HG03064 (cell line): Measurements from ENCODE around the gene SLC7A8.
"Not testable (repeated sequence)": the region's sequence is repeated elsewhere in the genome, so short reads cannot be mapped to it uniquely, and the experiment has no call there.

ENCODE experiments used
- ATAC-seq: cut with Tn5 transposase; IDR thresholded peaks from one replicate; pipeline ENCODE4 v1.9.1; 2021; ENCODE audit warnings: low read depth; ENCODE audit not compliant: unreplicated experiment

The SLC7A8 gene

GRCh38 chr14:23183479-23183878 lies at the start of gene SLC7A8:
SLC7A8 (minus strand) TSS chr14:23183660; CDS start chr14:23182914, 746 bp downstream.
- ATAC-seq, result no peak

DNA sequence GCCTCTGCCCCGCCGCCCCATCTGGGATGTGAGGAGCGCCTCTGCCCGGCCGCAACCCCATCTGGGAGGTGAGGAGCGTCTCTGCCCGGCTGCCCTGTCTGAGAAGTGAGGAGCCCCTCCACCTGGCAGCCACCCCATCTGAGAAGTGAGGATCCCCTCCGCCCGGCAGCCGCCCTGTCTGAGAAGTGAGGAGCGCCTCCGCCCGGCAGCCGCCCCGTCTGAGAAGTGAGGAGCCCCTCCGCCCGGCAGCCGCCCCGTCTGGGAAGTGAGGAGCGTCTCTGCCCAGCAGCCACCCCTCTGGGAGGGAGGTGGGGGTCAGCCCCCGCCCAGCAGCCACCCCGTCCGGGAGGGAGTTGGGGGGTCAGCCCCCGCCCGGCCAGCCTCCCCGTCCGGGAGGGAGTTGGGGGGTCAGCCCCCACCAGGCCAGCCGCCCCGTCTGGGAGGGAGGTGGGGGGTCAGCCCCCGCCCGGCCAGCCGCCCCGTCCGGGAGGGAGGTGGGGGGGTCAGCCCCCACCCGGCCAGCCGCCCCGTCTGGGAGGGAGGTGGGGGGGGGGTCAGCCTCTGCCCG lies 48.9 kb upstream of the SLC7A8 start:
- ATAC-seq, result not testable (repeated sequence)

GRCh38 chr14:23228812-23229211 lies 45.4 kb upstream of the SLC7A8 start:
- no peak for ATAC-seq

DNA sequence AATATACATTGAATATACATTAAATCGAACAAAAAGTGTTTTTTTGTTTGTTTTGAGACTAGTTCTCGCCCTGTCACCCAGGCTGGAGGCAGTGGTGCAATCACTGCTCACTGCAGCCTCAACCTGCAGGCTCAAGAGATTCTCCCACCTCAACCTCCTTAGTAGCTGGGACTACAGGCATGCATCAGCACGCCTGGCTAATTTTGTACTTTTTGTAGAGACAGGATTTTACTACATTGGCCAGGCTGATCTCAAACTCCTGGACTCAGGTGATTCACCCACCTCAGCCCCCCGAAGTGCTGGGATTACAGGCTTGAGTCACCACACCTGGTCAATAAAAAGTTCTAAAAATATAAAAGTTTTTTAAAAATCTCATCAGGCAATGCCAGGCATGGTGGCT lies 44.1 kb upstream of the SLC7A8 start:
- no peak for ATAC-seq

- ATAC-seq, result not testable (repeated sequence)
Measured at GRCh38 chr14:23224958-23225357, 41.5 kb upstream of the SLC7A8 start.

DNA sequence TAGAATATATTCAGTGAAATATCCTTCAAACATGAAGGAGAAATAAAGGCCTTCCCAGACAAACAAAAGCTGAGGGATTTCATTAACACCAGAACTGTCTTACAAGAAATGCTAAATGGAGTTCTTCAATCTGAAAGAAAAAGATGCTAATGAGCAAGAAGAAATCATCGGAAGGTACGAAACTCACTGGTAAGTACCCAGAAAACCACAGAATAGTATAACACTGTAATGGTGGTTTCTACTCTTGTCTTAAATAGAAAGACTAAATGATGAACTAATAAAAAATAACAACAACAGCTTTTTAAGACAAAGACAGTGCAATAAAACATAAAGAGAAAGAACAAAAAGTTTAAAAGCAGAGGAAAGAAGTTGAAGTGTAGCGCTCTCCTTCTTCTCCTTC lies 35.6 kb upstream of the SLC7A8 start:
- no peak for ATAC-seq

DNA sequence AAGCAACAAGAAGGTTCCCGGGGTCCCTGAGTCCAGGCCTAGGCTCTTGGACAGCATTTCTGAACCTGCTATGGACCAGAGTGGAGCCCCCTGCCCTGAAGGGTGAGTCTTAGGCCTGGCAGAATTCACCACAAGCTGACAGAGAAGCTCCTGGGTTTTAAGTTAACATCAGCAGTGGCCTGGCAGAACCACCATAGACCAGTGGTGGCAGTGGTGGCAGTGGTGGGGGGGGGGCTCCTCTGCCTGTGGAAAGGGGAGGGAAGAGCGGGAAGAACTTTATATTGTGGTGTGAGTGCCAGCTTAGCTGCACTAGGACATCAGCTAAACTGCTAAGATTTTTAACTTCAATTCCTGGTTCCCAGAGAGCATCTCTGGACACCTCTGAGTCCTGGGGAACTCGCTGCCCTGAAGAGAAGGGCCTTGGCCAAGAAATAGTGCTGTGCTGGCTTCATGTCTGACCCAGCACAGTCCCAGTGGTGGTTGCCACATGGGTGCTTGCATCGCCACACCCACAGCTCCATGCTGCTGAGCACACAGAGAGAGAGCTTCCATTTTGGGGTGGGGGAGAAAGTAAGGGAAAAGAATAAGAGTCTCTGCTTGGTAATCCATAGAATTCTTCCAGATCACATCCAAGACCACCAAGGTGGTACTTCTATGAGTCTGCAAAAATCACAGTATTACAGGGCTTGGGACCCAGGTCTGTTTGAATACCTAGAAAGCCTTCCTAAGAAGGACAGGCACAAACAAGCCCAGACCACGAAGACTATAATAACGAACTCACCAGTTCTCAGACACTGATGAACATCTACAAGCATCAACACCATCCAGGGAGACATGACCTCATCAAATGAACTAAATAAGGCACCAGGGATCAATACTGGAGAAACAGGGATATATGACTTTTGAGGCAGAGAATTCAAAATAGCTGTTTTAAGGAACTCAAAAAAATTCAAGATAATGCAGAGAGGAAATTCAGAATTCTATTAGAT lies 33.9 kb upstream of the SLC7A8 start:
- ATAC-seq, result no peak

DNA sequence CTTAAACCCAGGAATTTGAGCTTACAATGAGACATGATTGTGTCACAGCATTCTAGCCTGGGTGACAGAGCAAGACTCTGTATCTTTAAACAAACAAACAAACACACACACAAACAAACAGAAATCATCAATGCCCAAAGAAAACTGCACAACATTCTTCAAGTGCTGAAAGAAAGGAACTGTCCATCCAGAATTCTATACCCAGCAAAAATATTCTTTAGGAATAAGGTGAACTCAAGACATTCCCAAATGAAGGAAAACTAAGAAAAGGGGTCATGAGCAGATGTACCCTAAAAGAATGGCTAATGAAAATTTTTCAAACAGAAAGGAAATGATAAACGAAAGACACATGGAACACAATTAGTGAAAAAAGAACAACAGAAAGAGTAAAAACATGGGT lies 32.0 kb upstream of the SLC7A8 start:
- ATAC-seq, result no peak

DNA sequence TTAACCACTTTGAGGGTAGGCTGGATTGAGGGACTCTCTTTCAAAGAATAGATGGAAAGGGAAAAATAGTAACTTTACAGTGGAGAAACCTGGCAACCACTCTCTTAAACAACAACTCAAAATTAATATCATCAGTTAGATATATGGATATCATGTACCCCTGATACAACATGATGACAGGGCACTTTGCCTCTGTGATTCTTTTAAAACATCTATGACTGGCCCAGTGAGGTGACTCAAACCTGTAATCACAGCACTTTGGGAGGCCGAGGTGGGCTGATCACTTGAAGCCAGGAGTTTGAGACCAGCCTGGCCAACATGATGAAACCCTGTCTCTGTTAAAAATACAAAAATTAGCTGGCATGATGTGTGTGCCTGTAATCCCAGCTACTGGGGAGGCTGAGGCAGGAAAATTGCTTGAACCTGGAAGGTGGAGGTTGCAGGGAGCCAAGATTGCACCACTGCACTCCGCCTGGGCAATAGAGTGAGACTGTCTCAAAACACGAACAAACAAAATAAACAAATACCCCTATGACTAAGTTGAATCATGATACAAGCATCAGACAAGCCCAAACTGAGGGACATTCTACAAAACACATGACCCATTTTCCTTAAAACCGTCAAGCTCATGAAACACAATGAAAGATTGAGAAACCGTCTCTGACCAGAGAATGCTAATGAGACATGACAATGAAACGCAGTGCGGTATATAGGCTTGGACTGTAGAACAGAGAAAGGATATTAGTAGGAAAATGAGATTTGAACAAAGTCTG lies 26.4 kb upstream of the SLC7A8 start:
- no peak for ATAC-seq

- no peak for ATAC-seq
Measured at GRCh38 chr14:23208324-23208723, 24.9 kb upstream of the SLC7A8 start.

GRCh38 chr14:23207146-23207540 lies 23.7 kb upstream of the SLC7A8 start:
- ATAC-seq, result no peak

DNA sequence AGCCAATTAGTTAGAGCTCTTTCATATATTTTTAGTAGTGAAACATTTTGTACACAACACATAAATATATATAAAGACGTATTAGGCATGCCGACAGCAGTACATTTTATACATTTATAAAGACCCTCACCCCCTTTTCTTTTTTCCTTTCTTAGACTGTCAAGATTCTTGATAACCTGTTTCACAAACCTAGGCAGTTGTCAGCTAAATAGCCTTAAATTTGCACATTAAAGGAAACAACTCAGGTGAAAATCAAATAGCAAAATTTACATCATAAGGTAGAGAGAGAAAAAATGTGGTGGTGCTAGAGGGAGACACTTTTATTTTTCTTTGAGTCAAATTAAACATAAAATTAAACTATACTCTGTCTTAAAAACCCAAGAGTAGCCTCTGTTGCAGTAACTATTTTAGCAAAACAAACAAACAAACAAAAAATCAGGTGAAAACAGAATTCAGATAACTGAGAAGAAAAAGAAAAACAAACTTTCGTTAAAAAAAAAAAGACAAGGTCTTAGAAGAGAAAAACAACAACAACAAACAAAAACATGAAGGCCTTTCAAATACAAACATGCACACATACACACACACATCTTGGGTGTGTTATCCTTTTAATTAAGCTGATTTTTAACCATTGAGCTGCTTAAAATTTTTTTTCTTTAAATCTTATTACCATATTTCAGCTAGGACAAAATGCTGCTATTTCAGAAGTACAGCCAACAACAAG lies 23.1 kb upstream of the SLC7A8 start:
- ATAC-seq, result no peak

- ATAC-seq, result no peak
Measured at GRCh38 chr14:23202001-23202400, 18.5 kb upstream of the SLC7A8 start.

GRCh38 chr14:23199141-23199540 lies 15.7 kb upstream of the SLC7A8 start:
- ATAC-seq, result not testable (repeated sequence)

- ATAC-seq, result not testable (repeated sequence)
Measured at GRCh38 chr14:23196487-23196886, 13.0 kb upstream of the SLC7A8 start.

DNA sequence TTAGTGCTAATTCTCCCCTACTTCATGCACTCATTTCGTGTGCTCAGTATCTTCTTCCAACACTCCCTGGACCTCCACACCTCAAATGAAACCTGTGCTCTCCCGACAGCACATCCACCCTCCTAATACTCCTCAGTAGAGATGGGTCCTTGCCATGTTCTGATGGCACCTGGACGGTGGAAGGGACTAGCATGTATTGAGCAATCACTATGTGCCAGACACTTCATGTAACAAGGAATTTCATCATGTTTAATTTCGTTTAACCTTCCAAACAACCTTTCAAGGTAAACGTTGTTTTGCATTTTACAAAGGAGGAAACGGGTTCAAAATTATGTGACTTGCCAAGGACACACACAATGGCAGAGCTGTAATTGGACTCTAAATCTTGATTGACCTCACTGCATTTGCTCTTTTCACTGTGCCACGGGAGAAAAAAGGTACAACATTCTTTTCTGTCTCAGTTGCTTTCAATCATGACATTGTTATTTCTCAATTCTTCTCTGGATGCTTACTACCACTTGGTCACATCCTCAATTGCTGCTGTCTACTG lies 12.2 kb upstream of the SLC7A8 start:
- no peak for ATAC-seq

DNA sequence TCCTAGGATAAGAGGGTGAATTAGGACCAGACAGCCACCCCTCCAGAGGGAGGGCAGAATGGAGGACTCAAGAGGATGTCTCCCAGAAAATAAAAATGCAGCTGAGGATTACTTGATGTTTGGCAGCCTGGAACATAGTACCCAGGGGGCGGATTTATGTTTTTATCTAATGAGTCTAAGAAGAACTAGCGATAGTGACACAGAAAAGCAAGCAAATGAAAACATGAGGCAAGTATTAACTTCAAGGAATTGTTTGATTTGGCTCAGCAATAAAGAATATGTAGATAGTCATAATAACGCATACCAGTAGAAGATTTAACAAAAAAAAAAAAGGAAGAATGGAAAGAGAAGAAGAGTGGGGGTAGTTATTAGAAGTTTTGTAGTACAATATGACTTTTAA lies 10.0 kb upstream of the SLC7A8 start:
- ATAC-seq, result no peak

DNA sequence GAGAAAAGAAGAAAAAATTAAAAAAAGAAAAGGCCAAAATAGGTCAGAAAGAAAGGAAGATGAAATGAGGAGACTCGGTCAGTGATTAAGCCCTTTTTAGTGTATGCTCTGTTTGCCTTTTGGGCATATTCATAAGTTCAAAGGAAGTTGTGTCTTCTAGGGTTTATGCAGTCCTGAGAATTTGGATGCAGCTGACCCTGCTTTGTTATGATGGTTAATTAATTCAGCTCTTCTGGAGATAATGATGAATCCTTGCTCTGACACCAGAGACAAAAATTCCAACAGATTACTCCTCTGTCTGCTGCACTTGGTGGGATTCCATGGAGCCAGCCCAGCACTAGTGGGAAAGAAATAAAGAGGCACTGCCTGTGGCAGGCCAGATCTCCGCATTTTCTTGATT lies 4.5 kb upstream of the SLC7A8 start:
- ATAC-seq, result no peak

DNA sequence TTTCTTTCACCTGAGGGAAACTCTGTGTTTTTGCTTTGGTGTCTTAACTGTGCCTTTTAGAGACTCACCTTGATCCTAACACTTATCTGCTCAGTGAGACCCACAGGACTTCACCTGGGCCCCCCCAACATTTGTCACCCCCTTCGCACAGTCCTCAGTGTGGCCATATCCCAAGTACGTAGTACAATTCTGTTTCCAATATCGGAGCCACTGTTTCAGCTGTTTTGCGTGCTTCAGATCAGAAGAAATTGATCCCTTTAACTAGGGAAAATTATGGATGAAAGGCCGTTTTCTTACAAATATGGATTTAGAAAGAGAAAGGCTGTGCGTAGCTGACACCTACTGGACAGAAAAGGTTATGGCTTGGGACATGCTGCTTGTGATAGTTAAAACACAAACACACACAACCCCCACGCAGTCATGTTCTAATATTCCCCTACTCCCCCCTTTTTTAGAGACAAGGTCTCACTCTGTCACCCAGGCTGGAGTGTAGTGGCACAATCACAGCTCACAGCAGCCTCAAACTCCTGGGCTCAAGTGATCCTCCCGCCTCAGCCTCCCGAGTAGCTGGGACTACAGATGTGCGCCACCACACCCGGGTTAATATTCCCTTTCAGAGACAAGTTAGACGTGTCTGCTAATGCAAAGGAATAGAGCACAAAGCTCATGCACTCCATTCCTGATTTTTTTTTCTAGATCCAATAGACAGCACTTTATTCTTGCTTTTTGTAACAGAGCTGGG lies 3.6 kb upstream of the SLC7A8 start:
- ATAC-seq, result no peak

DNA sequence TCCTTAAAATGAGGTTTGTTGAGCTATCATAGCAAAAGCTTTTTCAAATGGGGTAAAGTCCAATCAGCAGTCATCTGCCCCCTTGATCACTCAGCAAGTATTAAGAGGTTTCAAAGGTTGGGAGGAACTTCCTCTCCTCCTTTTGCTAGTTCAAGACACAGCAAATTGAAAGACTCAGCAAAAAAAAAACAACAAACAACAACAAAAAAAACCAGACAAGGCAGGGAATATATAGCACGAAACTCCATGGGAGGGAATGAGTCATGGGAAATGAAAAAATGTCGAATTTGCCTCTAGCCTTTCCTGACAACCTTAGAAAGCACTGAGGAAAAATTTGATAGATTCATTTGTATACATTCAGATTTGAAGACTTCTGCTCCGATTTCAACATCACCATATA lies 1.6 kb upstream of the SLC7A8 start:
- ATAC-seq, result no peak
